PC-3 (cell line): Measurements from ENCODE around the gene MITF. TPM values are rescaled to one million over a fixed set of nuclear protein-coding genes. Genes with fewer than 3 reads are reported as not detected.

Source experiments
- ATAC-seq: fragments of 200-7000 bp; cut with Tn5 transposase; 2 replicates; pipeline ENCODE4 v1.9.1; 2020; ENCODE audit warnings: mild to moderate bottlenecking, moderate library complexity
- BruUV-seq: library from RNA; stranded (reverse); fragments of 400-500 nt; replicated peaks from 2 replicates; lab custom pipeline; 2021; lab: Mats Ljungman, UMichigan
- CTCF ChIA-PET: fragments of 300-600 bp; sonication (Branson Sonifier 250); formaldehyde crosslinking; loops from one replicate; lab custom pipeline; 2022; ENCODE audit warnings: antibody characterized with exemption; lab: Charles Lee
- POLR2A ChIA-PET: fragments of 300-600 bp; sonication (Branson Sonifier 250); formaldehyde crosslinking; loops from one replicate; lab custom pipeline; 2022; ENCODE audit warnings: antibody characterized with exemption; ENCODE audit not compliant: unreplicated experiment; lab: Charles Lee
- DNase-seq: peaks from one replicate; pipeline ENCODE4 v3.0.0-alpha.2; 2015
- H2AFZ ChIP-seq: fragments of 300-600 bp; sonication (generic); 2 replicates; pipeline ENCODE4 v1.6.0; 2016; ENCODE audit warnings: antibody characterized with exemption, low read length
- H3F3A ChIP-seq: fragments of 300-600 bp; sonication (generic); one replicate; pipeline ENCODE4 v1.6.0; 2017; ENCODE audit warnings: antibody characterized with exemption, low read length, control low read depth, mild to moderate bottlenecking; ENCODE audit not compliant: unreplicated experiment
- H3K27ac ChIP-seq: fragments of 300-600 bp; sonication (generic); 2 replicates; pipeline ENCODE4 v1.5.1; 2016; ENCODE audit warnings: mild to moderate bottlenecking, low read length
- H3K27me3 ChIP-seq: fragments of 300-600 bp; sonication (generic); 2 replicates; pipeline ENCODE4 v1.6.1; 2016; ENCODE audit warnings: low read length, mixed read lengths
- H3K36me3 ChIP-seq: fragments of 300-600 bp; sonication (generic); 2 replicates; pipeline ENCODE4 v1.6.1; 2016; ENCODE audit warnings: low read depth, mixed run types, low read length, mixed read lengths
- H3K4me1 ChIP-seq: fragments of 300-600 bp; sonication (generic); 2 replicates; pipeline ENCODE4 v1.5.1; 2016; ENCODE audit warnings: low read length; ENCODE audit not compliant: insufficient read depth
- H3K4me2 ChIP-seq: fragments of 300-600 bp; sonication (generic); 2 replicates; pipeline ENCODE4 v1.6.0; 2016; ENCODE audit warnings: low read length
- H3K4me3 ChIP-seq: fragments of 300-600 bp; sonication (generic); 2 replicates; pipeline ENCODE4 v1.5.1; 2016; ENCODE audit warnings: mild to moderate bottlenecking, low read length, mixed read lengths
- H3K79me2 ChIP-seq: fragments of 300-600 bp; sonication (generic); 2 replicates; pipeline ENCODE4 v1.6.1; 2017; ENCODE audit warnings: low read length, mixed read lengths
- H3K9ac ChIP-seq: fragments of 300-600 bp; sonication (generic); 2 replicates; pipeline ENCODE4 v1.6.0; 2016; ENCODE audit warnings: mild to moderate bottlenecking, low read length
- H3K9me2 ChIP-seq: fragments of 300-600 bp; sonication (generic); replicated peaks from 2 replicates; pipeline ENCODE4 v1.6.1; 2016; ENCODE audit warnings: mixed run types, low read length, mixed read lengths
- H3K9me3 ChIP-seq: fragments of 300-600 bp; sonication (generic); 2 replicates; pipeline ENCODE4 v1.6.1; 2016; ENCODE audit warnings: low read length, mixed read lengths
- H4K20me1 ChIP-seq: fragments of 300-600 bp; sonication (generic); 2 replicates; pipeline ENCODE4 v1.6.1; 2016; ENCODE audit warnings: low read length, mixed read lengths
- EZH2 ChIP-seq: fragments of 300-600 bp; sonication (generic); IDR thresholded peaks from one replicate; pipeline ENCODE4 v1.6.1; 2017; ENCODE audit warnings: antibody characterized with exemption, mild to moderate bottlenecking, low read length; ENCODE audit not compliant: unreplicated experiment
- EZH2phosphoT487 ChIP-seq: fragments of 300-600 bp; sonication (generic); IDR thresholded peaks from 2 replicates; pipeline ENCODE4 v1.6.1; 2018; ENCODE audit warnings: mild to moderate bottlenecking, antibody characterized with exemption, low read length, borderline replicate concordance
- intact Hi-C: fragments of 100-400 bp; cut with micrococcal nuclease; formaldehyde crosslinking; loops from 2 replicates; pipeline ENCODE4 v1.9.0; 2023
- total RNA-seq: library from RNA; depleted of rRNA; stranded (reverse); fragments of >200 nt; gene quantifications from 2 replicates; pipeline ENCODE4 v1.2.3, GENCODE V29; 2014
- TF ChIP-seq, protein P1 (sequence below): fragments of 300-600 bp; sonication (generic); conservative IDR thresholded peaks from 2 replicates; pipeline ENCODE4 v1.5.1; 2017; ENCODE audit warnings: antibody characterized with exemption, low read depth, mild to moderate bottlenecking, low read length

Gene MITF
- total RNA-seq, 1 experiment from 2014 or later = 7.6 TPM

DNA sequence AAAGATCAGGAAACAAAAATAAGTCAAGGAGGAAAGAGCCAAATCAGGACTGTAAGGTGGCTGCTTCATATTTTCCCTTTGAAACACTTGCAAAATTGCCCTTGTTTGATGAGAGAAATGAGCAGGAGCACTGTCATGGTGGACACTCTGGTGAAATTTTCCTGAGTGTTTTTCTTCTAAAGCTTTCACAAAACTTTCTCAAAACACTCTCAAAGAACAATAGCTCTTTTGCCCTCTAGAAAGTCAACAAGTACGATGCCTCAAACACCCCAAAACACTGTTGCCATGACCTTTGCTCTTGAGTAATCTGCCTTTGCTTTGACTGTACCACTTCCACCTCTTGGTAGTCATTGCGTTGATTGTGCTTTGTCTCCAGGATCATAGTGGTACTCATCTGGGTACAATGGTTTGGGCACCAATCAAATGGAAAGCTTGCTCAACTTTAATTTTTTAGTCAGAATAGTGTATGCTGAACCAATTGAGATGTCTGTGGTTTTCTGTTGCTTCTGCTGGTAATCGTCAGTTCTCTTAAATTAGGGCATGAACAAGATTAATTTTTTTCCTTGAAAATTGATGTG lies 13.2 kb upstream of the MITF start:
- Histone ChIP-seq H3K9me3 (no peaks in the 10 kb centered on the region), H3K4me1 (no peaks in the 10 kb centered on the region), H3K79me2 (no peaks in the 10 kb centered on the region), H3K36me3 (no peaks in the 10 kb centered on the region), H4K20me1 (no peaks in the 10 kb centered on the region), H3K4me2 (no peak overlapping the region), H3K27me3 (no peaks in the 10 kb centered on the region), H3K27ac (no peak overlapping the region), H3K9me2 (no peaks in the 10 kb centered on the region), H3K4me3 (no peak overlapping the region), H2AFZ (no peak overlapping the region), H3F3A (no peaks in the 10 kb centered on the region), H3K9ac (no peak overlapping the region)
- no peak for DNase-seq
- ChIA-PET CTCF (no interaction called here), POLR2A (no interaction called here)
- intact Hi-C loops = no loop called here
- TF ChIP-seq, protein P1, sequence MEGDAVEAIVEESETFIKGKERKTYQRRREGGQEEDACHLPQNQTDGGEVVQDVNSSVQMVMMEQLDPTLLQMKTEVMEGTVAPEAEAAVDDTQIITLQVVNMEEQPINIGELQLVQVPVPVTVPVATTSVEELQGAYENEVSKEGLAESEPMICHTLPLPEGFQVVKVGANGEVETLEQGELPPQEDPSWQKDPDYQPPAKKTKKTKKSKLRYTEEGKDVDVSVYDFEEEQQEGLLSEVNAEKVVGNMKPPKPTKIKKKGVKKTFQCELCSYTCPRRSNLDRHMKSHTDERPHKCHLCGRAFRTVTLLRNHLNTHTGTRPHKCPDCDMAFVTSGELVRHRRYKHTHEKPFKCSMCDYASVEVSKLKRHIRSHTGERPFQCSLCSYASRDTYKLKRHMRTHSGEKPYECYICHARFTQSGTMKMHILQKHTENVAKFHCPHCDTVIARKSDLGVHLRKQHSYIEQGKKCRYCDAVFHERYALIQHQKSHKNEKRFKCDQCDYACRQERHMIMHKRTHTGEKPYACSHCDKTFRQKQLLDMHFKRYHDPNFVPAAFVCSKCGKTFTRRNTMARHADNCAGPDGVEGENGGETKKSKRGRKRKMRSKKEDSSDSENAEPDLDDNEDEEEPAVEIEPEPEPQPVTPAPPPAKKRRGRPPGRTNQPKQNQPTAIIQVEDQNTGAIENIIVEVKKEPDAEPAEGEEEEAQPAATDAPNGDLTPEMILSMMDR = no peak
- TF ChIP-seq EZH2phosphoT487 = no peak
- no peak for ATAC-seq
- BruUV-seq = no TSS peak

DNA sequence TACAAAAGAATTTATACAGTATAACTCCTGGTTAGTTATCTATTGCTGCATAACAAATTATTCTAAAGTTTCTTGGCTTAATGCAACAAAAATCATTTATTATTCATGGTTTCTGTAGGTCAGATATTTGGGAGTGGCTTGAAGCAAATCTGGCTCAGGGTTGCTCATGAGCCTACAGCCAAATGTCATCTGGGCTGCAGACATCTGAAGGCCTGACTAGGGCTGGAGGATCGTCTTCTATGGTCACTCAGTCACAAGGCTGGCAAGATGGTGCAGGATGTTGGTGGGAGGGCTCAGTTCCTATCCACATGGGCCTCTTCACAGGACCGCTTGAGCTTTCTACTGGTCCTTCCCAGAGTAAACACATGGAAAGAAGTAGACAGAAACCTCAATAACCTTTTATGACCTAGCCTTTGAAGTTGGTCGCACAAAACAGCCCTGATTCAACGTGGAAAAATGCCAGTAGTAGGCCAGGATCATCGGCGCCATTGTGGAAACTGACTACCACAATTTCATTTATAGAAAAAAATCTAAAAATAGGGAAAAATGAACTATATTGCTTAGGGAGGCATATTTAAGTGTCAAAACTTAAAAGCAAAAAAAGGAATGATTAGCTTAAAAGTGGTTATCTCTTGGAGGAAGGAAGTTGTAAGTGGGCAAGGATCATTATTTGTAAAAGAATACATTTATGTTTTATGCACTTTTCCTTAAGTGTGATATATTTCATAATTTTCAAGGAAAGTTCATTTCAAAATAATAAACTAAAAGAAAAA lies 9.9 kb upstream of the MITF start:
- Histone ChIP-seq H3K27ac (no peak overlapping the region), H4K20me1 (no peaks in the 10 kb centered on the region), H3K79me2 (no peaks in the 10 kb centered on the region), H3K27me3 (no peaks in the 10 kb centered on the region), H3F3A (no peaks in the 10 kb centered on the region), H3K4me2 (no peak overlapping the region), H3K9me3 (no peaks in the 10 kb centered on the region), H3K9ac (no peak overlapping the region), H3K4me1 (no peaks in the 10 kb centered on the region), H3K9me2 (no peaks in the 10 kb centered on the region), H3K4me3 (no peak overlapping the region), H3K36me3 (no peaks in the 10 kb centered on the region), H2AFZ (no peak overlapping the region)
- no TSS peak for BruUV-seq
- intact Hi-C loops = no loop called here
- ChIA-PET POLR2A (no interaction called here), CTCF (no interaction called here)
- no peak for DNase-seq
- TF ChIP-seq, protein P1 = no peak
- no peak for TF ChIP-seq EZH2
- TF ChIP-seq EZH2phosphoT487 = no peak
- ATAC-seq = no peak

DNA sequence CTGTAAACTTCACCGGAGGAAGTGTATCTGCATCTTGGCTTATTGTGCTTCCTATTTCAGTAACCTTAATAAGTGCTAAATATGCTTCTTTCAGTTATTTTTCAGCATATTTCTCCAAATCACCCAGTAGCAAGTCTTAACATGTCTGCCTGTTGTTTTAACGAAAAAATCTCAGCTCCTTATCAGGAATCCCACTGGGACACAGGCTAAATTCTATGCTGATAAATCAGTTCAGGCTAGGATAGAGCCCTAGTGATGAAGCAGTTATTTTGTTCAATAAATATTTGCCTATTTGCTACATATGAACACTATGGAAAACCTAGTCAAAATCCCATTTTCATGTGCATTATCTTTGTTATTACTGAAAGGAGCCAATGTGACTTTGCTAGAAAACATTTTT lies 8.2 kb upstream of the MITF start:
- Histone ChIP-seq H3K4me1 (no peaks in the 10 kb centered on the region), H3K9me2 (no peaks in the 10 kb centered on the region), H4K20me1 (no peaks in the 10 kb centered on the region), H3F3A (no peaks in the 10 kb centered on the region), H3K27ac (no peak overlapping the region), H3K36me3 (no peaks in the 10 kb centered on the region), H3K4me3 (no peak overlapping the region), H3K9me3 (no peaks in the 10 kb centered on the region), H3K9ac (no peak overlapping the region), H2AFZ (no peak overlapping the region), H3K27me3 (no peaks in the 10 kb centered on the region), H3K4me2 (no peak overlapping the region), H3K79me2 (no peaks in the 10 kb centered on the region)
- BruUV-seq = no TSS peak
- ATAC-seq (no peak), DNase-seq (no peak)
- TF ChIP-seq, protein P1 = no peak
- TF ChIP-seq EZH2phosphoT487 = no peak
- no peak for TF ChIP-seq EZH2
- ChIA-PET CTCF (no interaction called here), POLR2A (no interaction called here)
- intact Hi-C loops = no loop called here
